GM19043 (cell line): ENCODE results near the gene DOCK1.
A peak's percentile ranks its signal among the peaks of the same experiment; 100 is the strongest.

Experiments used
- ATAC-seq: cut with Tn5 transposase; IDR thresholded peaks from one replicate; pipeline ENCODE4 v1.9.1; 2021; ENCODE audit warnings: low read depth; ENCODE audit not compliant: unreplicated experiment

Gene DOCK1

GRCh38 chr10:127196282-127197153, 291.3 kb downstream of the DOCK1 start, which contains the start of gene INSYN2A:
INSYN2A (minus strand) TSS chr10:127196591; CDS start chr10:127176395, 20,196 bp downstream.
- ATAC-seq: no peak

GRCh38 chr10:127197154-127197432, 291.9 kb downstream of the DOCK1 start:
- no peak for ATAC-seq

DNA sequence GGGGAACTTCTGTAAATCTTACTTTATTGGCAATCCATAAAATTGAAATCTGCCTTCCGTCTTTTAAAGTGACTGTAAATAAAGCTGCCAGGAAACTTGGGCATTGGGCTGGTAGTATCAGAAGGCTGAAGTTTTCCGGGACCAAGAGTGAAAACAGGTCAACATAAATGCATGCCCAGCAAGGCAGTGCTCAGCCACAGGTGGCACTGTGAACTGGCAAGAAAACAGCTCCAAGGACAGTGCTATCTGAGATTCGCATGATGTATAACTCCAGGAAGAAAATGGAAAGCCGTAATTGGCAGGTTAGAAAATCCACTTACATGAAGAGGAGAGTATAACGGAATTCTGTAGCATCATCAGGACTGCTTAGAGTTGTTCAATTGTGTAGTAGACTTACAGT, 293.1 kb downstream of the DOCK1 start:
- no peak for ATAC-seq

- no peak for ATAC-seq
Measured at GRCh38 chr10:127198721-127199120, 293.5 kb downstream of the DOCK1 start.

- ATAC-seq: no peak
Measured at GRCh38 chr10:127200646-127201045, 295.4 kb downstream of the DOCK1 start.

DNA sequence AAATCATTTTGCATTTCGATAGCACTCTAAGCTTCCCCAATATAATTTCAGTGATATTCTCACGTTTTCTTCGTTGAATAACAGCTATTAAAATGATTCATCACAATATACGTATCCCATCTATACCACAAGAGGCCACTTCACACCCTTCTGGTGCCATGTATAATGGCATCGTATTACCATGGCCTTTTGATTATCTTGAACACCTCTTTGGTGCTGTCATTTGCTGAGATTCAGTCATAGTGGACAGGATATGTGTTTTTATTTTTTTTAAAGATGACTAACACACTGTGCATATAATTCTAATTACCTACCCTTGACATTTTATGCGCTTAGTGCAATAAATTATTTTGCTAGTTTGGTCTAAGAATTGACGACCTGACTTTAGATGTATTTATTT, 297.8 kb downstream of the DOCK1 start:
- no peak for ATAC-seq

GRCh38 chr10:127207081-127207480, 301.9 kb downstream of the DOCK1 start:
- ATAC-seq: no peak

- peak; percentile 66 for ATAC-seq
Measured at GRCh38 chr10:127210936-127211466, 305.8 kb downstream of the DOCK1 start.

- no peak for ATAC-seq
Measured at GRCh38 chr10:127215866-127216265, 310.6 kb downstream of the DOCK1 start.

GRCh38 chr10:127216274-127216673, 311.0 kb downstream of the DOCK1 start:
- no peak for ATAC-seq

- ATAC-seq: no peak
Measured at GRCh38 chr10:127216786-127217185, 311.6 kb downstream of the DOCK1 start.

GRCh38 chr10:127218658-127219057, 313.4 kb downstream of the DOCK1 start:
- ATAC-seq: no peak

DNA sequence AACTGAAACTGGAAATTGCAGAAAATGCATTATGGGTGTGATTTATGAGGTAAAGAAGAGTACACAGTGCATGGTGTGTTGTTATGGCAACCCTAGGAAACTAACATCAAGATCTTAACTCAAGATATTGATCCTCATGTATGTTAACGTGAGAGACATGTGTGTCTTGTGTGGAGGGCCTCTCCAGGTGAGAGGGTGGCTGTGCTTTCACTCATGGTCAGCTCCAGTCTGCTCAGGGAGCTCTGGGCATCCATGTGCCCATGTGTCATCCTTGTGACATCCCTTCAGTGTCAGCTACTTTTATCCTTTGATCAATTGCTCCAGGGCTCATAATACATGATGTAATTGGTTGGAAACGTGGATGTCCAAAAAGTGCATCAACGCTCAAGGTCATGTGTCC, 316.1 kb downstream of the DOCK1 start:
- no peak for ATAC-seq

DNA sequence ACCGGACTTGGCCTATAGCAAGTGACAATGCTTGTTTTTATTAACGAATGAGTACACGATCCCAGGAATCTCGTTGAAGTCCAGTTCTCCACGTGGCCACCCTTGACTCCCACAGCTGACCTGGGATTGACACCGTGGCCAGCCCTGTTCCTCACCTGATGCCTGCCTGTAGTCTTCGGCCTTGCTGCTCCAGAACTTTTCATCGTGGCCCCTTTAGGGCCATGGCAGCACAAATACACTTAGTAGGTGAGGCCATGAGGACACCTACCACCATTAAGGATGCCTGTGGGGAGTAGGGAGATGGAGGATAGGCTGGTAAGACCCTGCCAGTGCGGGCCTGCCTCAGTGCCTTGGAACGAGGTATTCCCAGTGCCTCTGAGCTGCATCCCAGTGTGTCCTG, 321.8 kb downstream of the DOCK1 start:
- ATAC-seq: no peak

DNA sequence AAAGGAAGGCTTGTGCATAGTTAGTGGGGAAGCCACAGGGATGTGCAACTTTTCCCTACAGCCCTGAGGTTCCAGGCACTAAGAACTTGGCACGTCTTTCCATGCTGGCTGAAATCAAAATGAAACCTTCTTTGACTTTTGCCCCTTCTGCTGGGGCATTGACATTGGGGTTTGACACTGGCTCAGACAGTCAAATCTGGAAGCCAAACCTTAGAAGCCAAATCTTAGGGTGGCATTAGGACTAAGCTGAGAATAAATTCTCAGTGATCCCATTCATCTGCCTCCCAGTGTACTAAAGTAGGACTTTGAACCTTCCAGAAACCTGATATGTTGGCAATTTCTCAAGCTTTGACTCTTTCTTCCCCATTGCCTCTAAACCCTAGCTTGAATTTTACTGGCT, 322.4 kb downstream of the DOCK1 start:
- ATAC-seq: no peak

GRCh38 chr10:127228195-127228787, 323.1 kb downstream of the DOCK1 start:
- ATAC-seq: no peak

GRCh38 chr10:127234306-127234800, 329.1 kb downstream of the DOCK1 start:
- ATAC-seq: no peak

GRCh38 chr10:127236266-127236665, 331.0 kb downstream of the DOCK1 start:
- no peak for ATAC-seq

GRCh38 chr10:127242914-127243313, 337.7 kb downstream of the DOCK1 start:
- no peak for ATAC-seq

GRCh38 chr10:127243490-127244272, 338.5 kb downstream of the DOCK1 start:
- no peak for ATAC-seq

DNA sequence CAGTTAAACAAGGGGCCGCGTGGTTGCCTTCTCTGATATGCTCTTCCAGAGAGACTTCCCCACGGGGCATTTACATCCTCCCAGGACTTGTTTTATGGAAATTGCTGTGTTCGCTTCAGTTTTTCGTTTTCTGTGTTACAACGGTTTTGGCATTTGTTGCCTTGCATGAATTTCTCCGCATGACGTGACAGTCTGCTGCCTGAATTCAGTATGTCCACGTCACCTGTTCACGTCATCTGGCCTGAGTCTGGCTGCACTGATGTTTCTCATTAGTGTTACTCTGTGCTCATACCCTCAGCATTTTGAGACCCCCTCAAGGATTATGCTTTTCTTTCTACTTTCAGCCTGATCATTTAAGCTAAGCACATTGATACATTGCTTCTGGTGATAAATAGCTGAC, 340.2 kb downstream of the DOCK1 start:
- ATAC-seq: no peak
